IPS-20b (cell line): ENCODE results near the gene TSFM.
"Not testable (repeated sequence)": the region's sequence is repeated elsewhere in the genome, so short reads cannot be mapped to it uniquely, and the experiment has no call there.

ENCODE experiments used
- H3K27ac ChIP-seq: one replicate; pipeline ENCODE4 v1.5.1; 2013; ENCODE audit warnings: low read length
- H3K27me3 ChIP-seq: 2 replicates; pipeline ENCODE4 v1.6.1; 2013; ENCODE audit warnings: mild to moderate bottlenecking, low read length, inconsistent platforms; ENCODE audit not compliant: insufficient read depth
- H3K36me3 ChIP-seq: 2 replicates; pipeline ENCODE4 v1.6.1; 2013; ENCODE audit warnings: low read depth, mild to moderate bottlenecking, inconsistent platforms, low read length, moderate library complexity; ENCODE audit not compliant: insufficient read depth
- H3K4me1 ChIP-seq: 2 replicates; pipeline ENCODE4 v1.6.1; 2013; ENCODE audit warnings: mild to moderate bottlenecking, control low read depth, inconsistent platforms, low read length, moderate library complexity; ENCODE audit not compliant: insufficient read depth
- H3K4me3 ChIP-seq: 2 replicates; pipeline ENCODE4 v1.5.1; 2013; ENCODE audit warnings: mild to moderate bottlenecking, low read length, inconsistent platforms
- H3K9ac ChIP-seq: 2 replicates; pipeline ENCODE4 v1.6.1; 2013; ENCODE audit warnings: low read depth, mild to moderate bottlenecking, inconsistent platforms, low read length, moderate library complexity
- H3K9me3 ChIP-seq: 2 replicates; pipeline ENCODE4 v1.6.1; 2013; ENCODE audit warnings: mild to moderate bottlenecking, low read depth, low read length, inconsistent platforms; ENCODE audit not compliant: insufficient read depth

Gene TSFM

DNA sequence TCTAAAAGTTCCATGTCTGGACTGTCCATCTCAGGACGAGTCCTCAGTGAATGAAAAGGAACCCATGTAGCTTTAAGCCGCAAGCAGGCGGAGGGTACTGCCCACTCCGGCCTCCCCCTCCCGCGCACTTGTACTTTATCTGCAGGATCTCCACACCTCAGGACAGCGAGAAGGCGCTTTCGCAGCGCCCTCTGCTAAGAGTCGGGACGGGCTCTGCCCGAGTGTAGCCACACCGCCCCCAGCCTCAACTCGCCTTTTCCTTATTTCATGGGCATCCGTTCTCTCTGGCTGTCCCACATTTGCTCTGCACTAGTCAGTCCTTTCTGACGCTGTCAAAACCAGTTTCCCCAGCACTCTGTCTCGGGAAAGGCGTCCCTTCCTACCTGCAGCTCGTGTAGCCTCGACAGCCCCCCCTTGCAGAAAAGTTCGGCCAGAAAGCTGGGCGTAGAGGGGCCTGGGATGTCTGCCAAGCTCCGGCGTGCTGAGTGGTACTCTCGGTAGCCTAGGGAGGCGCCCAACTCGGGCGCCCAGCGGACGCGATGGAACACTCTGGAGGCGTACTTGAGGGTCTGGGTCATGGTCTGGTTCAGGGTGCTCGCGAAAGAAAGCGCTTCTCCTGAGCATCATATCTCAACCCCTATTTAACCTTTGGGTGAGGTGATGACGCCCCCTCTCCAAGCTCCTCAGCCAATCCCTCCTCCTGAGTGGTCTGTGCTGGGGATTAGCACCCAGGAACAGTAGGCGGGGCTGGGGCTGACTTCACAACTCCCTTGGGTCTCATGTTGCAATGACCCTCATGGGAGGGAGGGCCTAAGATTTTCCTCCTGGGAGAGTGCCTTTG is 15.9 kb upstream of the TSFM start, which contains the start of gene CYP27B1:
CYP27B1 (minus strand) TSS at position 615 of the 841 bp plus-strand sequence; CDS start at position 578, 37 bp downstream.
- H3K27me3 ChIP-seq, result peaks cover 58% of the 10 kb centered on the region
- peaks cover 9% of the 10 kb centered on the region; the same call in 1 of the 2 replicates for H3K4me1 ChIP-seq
- peak within 1 kb of the TSS; percentile 82 for H3K4me3 ChIP-seq
- no peak within 1 kb of the TSS for H3K27ac ChIP-seq
- peak within 1 kb of the TSS; percentile 33; the same call in 1 of the 2 replicates for H3K9ac ChIP-seq
- no peaks in the 10 kb centered on the region for H3K9me3 ChIP-seq
- peaks cover 34% of the 10 kb centered on the region for H3K36me3 ChIP-seq

- peaks cover 57% of the 10 kb centered on the region for H3K27me3 ChIP-seq
- peaks cover 34% of the 10 kb centered on the region for H3K36me3 ChIP-seq
- peak overlapping the region; percentile 33; the same call in 1 of the 2 replicates for H3K9ac ChIP-seq
- H3K9me3 ChIP-seq, result no peaks in the 10 kb centered on the region
- H3K4me3 ChIP-seq, result peak overlapping the region; percentile 82; the same call in 1 of the 2 replicates
- H3K27ac ChIP-seq, result no peak overlapping the region
- peaks cover 9% of the 10 kb centered on the region; the same call in 1 of the 2 replicates for H3K4me1 ChIP-seq
Measured at GRCh38 chr12:57767305-57767698, 15.3 kb upstream of the TSFM start.

- Histone ChIP-seq H3K27me3 (peaks cover 53% of the 10 kb centered on the region), H3K9me3 (no peaks in the 10 kb centered on the region), H3K27ac (no peak overlapping the region), H3K4me1 (peaks cover 9% of the 10 kb centered on the region; the same call in 1 of the 2 replicates), H3K4me3 (no peak overlapping the region), H3K36me3 (peaks cover 34% of the 10 kb centered on the region), H3K9ac (no peak overlapping the region; the same call in 1 of the 2 replicates)
Measured at GRCh38 chr12:57767876-57768275, 14.7 kb upstream of the TSFM start.

DNA sequence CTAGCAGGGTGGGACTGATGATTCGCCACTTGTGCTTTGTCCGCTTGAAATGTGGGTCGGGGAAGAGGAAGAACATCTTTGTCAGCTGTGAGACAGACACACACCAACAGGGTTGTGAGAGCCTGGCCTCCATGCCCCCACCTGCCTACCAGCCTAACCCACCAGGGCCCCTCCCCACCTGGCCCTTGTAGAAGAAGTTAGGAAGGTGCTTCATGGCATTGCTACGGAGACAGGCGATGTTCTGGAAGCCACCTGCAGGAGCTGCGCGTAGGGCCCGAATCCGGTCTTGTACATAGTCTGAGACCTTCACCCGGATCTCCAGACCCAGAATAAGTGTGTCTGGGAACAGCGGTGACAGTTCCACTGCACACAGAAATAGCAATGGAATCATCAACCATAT is 13.0 kb upstream of the TSFM start:
- no peaks in the 10 kb centered on the region for H3K9me3 ChIP-seq
- H3K36me3 ChIP-seq, result peaks cover 34% of the 10 kb centered on the region
- no peak overlapping the region for H3K27ac ChIP-seq
- peaks cover 44% of the 10 kb centered on the region for H3K27me3 ChIP-seq
- peaks cover 9% of the 10 kb centered on the region; the same call in 1 of the 2 replicates for H3K4me1 ChIP-seq
- H3K9ac ChIP-seq, result no peak overlapping the region
- no peak overlapping the region for H3K4me3 ChIP-seq

GRCh38 chr12:57770734-57771133 is 11.9 kb upstream of the TSFM start:
- Histone ChIP-seq H3K27me3 (peaks cover 33% of the 10 kb centered on the region), H3K9ac (no peak overlapping the region), H3K27ac (no peak overlapping the region), H3K36me3 (peaks cover 34% of the 10 kb centered on the region), H3K4me3 (peak overlapping the region; percentile 99; the same call in 1 of the 2 replicates), H3K4me1 (peaks cover 9% of the 10 kb centered on the region; the same call in 1 of the 2 replicates), H3K9me3 (no peaks in the 10 kb centered on the region)

- Histone ChIP-seq H3K27ac (peak overlapping the region; percentile 70), H3K27me3 (peaks cover 26% of the 10 kb centered on the region), H3K4me1 (peaks cover 5% of the 10 kb centered on the region; the same call in 1 of the 2 replicates), H3K4me3 (peak overlapping the region; percentile 99), H3K9ac (peak overlapping the region; percentile 99), H3K36me3 (peaks cover 34% of the 10 kb centered on the region), H3K9me3 (no peaks in the 10 kb centered on the region)
Measured at GRCh38 chr12:57771236-57771872, 11.2 kb upstream of the TSFM start.

DNA sequence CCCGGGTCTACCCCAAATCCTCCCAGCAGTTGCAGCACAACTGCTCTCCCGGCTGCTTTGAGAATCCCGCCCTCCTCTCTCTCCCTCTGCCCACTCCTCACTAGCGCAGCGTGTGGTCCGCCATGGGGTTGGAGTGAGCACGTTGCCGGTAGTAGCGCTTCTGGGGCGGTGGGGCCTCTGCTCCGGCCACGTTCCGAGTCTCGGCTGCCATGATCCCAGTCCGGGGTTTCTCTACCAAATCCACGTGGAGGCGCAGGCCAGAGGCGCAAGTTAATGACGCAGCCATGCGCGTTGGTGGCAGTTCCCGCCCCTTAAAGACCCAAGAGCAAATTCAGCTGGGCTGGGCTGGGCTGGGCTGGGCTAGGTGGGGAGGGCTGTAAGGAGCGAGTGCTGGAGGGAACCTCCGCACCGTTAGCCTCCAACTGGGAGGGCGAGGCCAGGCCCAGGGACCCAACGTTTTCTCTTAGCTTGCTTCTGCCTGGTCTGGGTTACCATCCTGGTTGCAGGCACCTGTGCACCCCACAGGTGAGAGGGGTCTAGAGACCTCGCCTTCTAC is 10.6 kb upstream of the TSFM start, which contains the start of gene METTL1:
METTL1 (minus strand) TSS at position 233 of the 556 bp plus-strand sequence; CDS start at position 211, 22 bp downstream.
- Histone ChIP-seq H3K4me3 (peak within 1 kb of the TSS; percentile 99), H3K9me3 (no peaks in the 10 kb centered on the region), H3K27me3 (peaks cover 21% of the 10 kb centered on the region), H3K27ac (peak within 1 kb of the TSS; percentile 70), H3K4me1 (peaks cover 4% of the 10 kb centered on the region; the same call in 1 of the 2 replicates), H3K36me3 (peaks cover 34% of the 10 kb centered on the region), H3K9ac (peak within 1 kb of the TSS; percentile 99)

DNA sequence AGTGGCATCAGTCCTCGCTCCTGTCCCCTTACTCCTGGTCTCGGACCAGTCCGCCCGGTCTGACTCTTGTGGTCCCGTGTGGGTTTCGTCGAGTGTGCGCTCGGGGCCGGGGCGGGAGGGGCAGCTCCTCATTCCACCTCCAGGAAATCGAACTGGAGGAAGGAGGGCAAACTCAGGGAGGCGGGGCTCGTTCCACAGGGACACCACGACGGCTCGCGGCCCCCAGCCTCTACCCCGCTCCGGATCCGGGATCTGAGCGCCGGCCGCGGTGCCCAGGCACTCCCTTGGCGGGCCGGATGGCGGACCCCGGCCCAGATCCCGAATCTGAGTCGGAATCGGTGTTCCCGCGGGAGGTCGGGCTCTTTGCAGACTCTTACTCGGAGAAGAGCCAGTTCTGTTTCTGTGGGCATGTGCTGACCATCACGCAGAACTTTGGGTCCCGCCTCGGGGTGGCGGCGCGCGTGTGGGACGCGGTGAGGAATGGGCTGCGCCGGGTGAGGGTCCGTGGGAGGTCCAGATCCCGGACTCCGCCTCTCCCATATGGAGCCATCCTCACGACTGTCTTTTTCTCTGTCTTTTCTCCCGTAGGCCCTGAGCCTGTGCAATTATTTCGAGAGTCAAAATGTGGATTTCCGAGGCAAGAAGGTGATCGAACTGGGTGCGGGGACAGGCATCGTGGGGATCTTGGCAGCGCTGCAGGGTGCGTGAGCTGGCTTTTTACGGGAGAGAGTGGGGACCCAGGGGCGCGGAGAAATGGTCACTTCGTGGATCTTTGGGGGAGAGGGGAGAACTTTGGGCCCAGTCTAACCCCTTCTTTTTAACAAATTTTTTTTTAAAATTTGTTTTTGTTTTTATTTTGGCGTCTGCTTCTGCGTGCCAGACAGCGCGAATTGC is 9.9 kb upstream of the TSFM start, which contains the start of gene EEF1AKMT3:
EEF1AKMT3 (plus strand) TSS at position 186 of the 894 bp plus-strand sequence; CDS start at position 297, 111 bp downstream.
- no peaks in the 10 kb centered on the region; the same call in 1 of the 2 replicates for H3K4me1 ChIP-seq
- H3K9ac ChIP-seq, result peak within 1 kb of the TSS; percentile 99

GRCh38 chr12:57774634-57775033 is 8.0 kb upstream of the TSFM start:
- H3K27me3 ChIP-seq, H3K27ac ChIP-seq, H3K9me3 ChIP-seq, H3K4me1 ChIP-seq, H3K9ac ChIP-seq, H3K4me3 ChIP-seq: not testable (repeated sequence)
- peaks cover 14% of the 10 kb centered on the region for H3K36me3 ChIP-seq

More for the DNA sequence above, 9.9 kb upstream of the TSFM start, which contains the start of gene EEF1AKMT3:
- Histone ChIP-seq H3K27me3 (peaks cover 13% of the 10 kb centered on the region), H3K9me3 (no peaks in the 10 kb centered on the region), H3K27ac (peak within 1 kb of the TSS; percentile 70), H3K36me3 (peaks cover 34% of the 10 kb centered on the region), H3K4me3 (peak within 1 kb of the TSS; percentile 99)

DNA sequence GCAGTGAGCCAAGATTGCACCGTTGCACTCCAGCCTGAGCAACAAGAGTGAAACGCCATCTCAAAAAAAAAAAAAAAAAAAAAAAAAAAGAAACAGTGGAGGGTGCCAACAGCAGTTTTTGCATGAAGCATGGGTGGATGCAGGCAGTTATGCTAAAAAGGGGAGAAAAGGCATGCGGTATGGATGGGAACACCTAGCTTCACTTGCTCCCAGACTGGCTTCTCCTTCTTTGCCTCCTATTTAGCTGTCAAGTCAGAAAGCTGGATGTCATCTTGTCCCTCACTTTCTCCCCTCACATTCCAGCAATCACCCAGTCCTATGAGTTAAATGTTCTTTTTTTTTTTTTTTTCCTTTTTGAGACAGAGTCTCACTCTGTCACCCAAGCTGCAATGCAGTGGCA is 7.5 kb upstream of the TSFM start:
- Histone ChIP-seq H3K4me3 (no peak overlapping the region), H3K9me3 (no peaks in the 10 kb centered on the region), H3K27me3 (peaks cover 10% of the 10 kb centered on the region; the same call in 1 of the 2 replicates), H3K36me3 (peaks cover 10% of the 10 kb centered on the region), H3K27ac (no peak overlapping the region), H3K9ac (no peak overlapping the region), H3K4me1 (no peaks in the 10 kb centered on the region)
